ENCODE measurements around the gene TMEM125.

GRCh38 chr1:43272161-43272560, 2.4 kb downstream of the TMEM125 start:
- TF ChIP-seq, protein P1, sequence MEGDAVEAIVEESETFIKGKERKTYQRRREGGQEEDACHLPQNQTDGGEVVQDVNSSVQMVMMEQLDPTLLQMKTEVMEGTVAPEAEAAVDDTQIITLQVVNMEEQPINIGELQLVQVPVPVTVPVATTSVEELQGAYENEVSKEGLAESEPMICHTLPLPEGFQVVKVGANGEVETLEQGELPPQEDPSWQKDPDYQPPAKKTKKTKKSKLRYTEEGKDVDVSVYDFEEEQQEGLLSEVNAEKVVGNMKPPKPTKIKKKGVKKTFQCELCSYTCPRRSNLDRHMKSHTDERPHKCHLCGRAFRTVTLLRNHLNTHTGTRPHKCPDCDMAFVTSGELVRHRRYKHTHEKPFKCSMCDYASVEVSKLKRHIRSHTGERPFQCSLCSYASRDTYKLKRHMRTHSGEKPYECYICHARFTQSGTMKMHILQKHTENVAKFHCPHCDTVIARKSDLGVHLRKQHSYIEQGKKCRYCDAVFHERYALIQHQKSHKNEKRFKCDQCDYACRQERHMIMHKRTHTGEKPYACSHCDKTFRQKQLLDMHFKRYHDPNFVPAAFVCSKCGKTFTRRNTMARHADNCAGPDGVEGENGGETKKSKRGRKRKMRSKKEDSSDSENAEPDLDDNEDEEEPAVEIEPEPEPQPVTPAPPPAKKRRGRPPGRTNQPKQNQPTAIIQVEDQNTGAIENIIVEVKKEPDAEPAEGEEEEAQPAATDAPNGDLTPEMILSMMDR (IDR thresholded peaks at IDR 0.05) = no peak
- TF ChIP-seq TCF7L2 (IDR thresholded peaks at IDR 0.05; ENCODE audit: low read depth, low read length) (no peak), REST (IDR thresholded peaks at IDR 0.05; ENCODE audit: insufficient read depth in 1 of 2, low read depth in 2 of 2, low read length in 1 of 2) (no peak), POLR2AphosphoS5 (IDR thresholded peaks at IDR 0.05; ENCODE audit: low read depth, low read length) (no peak)
